ENCODE measurements around the gene ZNF831. TPM values are rescaled to one million over a fixed set of nuclear protein-coding genes. Genes with fewer than 3 reads are reported as not detected.

The ZNF831 gene
- total RNA-seq, 1 donor from 2014 or later: not detected

DNA sequence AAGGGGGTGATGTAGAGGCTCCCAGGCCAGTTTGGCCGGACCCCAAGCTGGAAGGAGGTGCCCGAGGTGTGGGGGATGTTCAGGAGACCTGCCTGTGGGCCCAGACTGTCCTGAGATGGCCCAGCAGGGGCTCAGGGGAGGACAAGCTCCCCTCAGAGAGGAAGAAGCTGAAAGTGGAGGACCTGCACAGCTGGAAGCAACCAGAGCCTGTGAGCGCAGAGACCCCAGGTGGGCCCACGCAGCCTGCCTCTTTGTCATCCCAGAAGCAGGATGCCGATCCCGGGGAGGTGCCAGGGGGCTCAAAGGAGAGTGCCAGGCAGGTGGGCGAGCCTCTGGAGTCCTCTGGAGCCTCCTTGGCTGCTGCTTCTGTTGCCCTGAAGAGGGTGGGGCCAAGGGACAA, 29.7 kb downstream of the ZNF831 start:
- no peaks in the 10 kb centered on the region for H3K4me1 Mint-ChIP-seq (ENCODE audit: unreplicated experiment)
- H3K27me3 Mint-ChIP-seq (ENCODE audit: unreplicated experiment): no peaks in the 10 kb centered on the region
- DNase-seq (ENCODE audit: extremely low spot score, unreplicated experiment): no peak
- TF ChIP-seq, protein P1, sequence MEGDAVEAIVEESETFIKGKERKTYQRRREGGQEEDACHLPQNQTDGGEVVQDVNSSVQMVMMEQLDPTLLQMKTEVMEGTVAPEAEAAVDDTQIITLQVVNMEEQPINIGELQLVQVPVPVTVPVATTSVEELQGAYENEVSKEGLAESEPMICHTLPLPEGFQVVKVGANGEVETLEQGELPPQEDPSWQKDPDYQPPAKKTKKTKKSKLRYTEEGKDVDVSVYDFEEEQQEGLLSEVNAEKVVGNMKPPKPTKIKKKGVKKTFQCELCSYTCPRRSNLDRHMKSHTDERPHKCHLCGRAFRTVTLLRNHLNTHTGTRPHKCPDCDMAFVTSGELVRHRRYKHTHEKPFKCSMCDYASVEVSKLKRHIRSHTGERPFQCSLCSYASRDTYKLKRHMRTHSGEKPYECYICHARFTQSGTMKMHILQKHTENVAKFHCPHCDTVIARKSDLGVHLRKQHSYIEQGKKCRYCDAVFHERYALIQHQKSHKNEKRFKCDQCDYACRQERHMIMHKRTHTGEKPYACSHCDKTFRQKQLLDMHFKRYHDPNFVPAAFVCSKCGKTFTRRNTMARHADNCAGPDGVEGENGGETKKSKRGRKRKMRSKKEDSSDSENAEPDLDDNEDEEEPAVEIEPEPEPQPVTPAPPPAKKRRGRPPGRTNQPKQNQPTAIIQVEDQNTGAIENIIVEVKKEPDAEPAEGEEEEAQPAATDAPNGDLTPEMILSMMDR (IDR thresholded peaks at IDR 0.05): no peak
- no peak overlapping the region for H3K27ac Mint-ChIP-seq (ENCODE audit: unreplicated experiment)
- H3K4me3 Mint-ChIP-seq (ENCODE audit: unreplicated experiment): no peak overlapping the region
- H3K9me3 Mint-ChIP-seq (ENCODE audit: unreplicated experiment): no peaks in the 10 kb centered on the region
- H3K36me3 Mint-ChIP-seq (ENCODE audit: unreplicated experiment): no peaks in the 10 kb centered on the region

DNA sequence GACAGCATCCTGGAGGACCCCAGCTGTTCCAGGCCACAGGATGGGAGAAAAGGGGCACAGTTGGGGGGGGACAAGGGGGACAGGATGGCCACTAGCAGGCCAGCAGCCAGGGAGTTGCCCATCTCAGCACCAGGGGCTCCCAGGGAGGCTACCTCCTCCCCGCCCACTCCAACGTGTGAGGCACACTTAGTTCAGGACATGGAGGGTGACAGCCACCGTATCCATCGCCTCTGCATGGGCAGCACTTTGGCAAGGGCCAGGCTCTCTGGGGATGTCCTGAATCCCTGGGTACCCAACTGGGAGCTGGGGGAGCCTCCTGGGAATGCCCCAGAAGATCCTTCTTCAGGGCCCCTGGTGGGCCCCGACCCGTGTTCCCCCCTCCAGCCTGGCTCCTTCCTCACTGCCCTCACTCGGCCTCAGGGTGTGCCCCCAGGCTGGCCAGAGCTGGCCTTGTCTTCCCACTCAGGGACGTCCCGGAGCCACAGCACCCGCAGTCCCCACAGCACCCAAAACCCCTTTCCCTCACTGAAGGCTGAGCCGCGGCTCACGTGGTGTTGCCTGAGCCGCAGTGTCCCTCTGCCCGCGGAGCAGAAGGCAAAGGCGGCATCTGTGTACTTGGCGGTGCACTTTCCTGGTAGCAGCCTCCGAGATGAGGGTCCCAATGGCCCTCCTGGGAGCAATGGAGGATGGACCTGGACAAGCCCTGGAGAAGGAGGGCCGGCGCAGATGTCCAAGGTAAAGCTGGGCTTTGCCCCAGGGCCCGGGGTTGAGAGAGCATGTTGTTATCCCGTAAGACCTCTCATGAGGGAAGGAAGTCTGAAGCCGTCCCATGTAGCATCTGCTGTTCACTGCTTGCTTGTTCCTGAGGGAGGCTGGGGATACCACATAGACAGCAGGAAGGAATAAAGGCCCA, 30.7 kb downstream of the ZNF831 start:
- H3K27ac Mint-ChIP-seq (ENCODE audit: unreplicated experiment): no peak overlapping the region
- H3K4me3 Mint-ChIP-seq (ENCODE audit: unreplicated experiment): no peak overlapping the region
- no peaks in the 10 kb centered on the region for H3K27me3 Mint-ChIP-seq (ENCODE audit: unreplicated experiment)
- no peaks in the 10 kb centered on the region for H3K4me1 Mint-ChIP-seq (ENCODE audit: unreplicated experiment)
- peak; percentile 81 for DNase-seq (ENCODE audit: extremely low spot score, unreplicated experiment)
- H3K9me3 Mint-ChIP-seq (ENCODE audit: unreplicated experiment): no peaks in the 10 kb centered on the region
- H3K36me3 Mint-ChIP-seq (ENCODE audit: unreplicated experiment): no peaks in the 10 kb centered on the region
- TF ChIP-seq, protein P1 (IDR thresholded peaks at IDR 0.05): no peak

DNA sequence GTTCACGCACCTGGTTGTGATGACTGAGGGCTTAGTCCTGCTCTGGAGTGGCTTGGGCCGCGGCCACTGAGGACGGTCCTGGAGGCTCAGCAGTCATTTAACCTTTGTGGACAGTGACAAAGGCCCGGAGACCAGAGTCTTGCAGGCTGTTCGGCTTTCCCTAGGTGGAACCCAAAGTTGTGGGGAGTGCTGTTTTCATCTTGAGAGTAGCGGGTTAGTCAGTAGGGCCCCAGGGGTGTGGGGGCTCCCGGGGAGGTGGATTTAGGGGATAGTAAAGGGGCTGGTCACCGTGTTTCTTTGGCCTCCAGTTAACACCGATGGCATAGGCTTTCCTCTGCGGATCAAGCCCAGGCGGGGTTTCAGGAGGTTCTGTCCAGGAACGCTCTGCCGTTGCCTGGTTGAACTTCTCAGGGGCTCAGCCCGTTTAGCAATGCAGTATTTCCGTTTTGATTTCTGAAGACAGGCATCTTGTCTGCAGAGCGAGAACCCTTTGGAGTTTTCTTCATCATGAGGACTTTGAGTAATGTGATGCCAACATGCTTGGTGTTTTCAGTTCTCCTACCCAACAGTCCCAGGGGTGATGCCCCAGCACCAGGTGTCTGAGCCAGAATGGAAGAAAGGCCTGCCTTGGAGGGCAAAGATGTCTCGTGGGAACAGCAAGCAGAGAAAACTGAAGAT, 31.8 kb downstream of the ZNF831 start:
- TF ChIP-seq, protein P1 (IDR thresholded peaks at IDR 0.05): no peak
- no peaks in the 10 kb centered on the region for H3K36me3 Mint-ChIP-seq (ENCODE audit: unreplicated experiment)
- H3K27ac Mint-ChIP-seq (ENCODE audit: unreplicated experiment): no peak overlapping the region
- no peaks in the 10 kb centered on the region for H3K9me3 Mint-ChIP-seq (ENCODE audit: unreplicated experiment)
- H3K27me3 Mint-ChIP-seq (ENCODE audit: unreplicated experiment): peaks cover 3% of the 10 kb centered on the region
- no peaks in the 10 kb centered on the region for H3K4me1 Mint-ChIP-seq (ENCODE audit: unreplicated experiment)
- DNase-seq (ENCODE audit: extremely low spot score, unreplicated experiment): no peak
- H3K4me3 Mint-ChIP-seq (ENCODE audit: unreplicated experiment): no peak overlapping the region

DNA sequence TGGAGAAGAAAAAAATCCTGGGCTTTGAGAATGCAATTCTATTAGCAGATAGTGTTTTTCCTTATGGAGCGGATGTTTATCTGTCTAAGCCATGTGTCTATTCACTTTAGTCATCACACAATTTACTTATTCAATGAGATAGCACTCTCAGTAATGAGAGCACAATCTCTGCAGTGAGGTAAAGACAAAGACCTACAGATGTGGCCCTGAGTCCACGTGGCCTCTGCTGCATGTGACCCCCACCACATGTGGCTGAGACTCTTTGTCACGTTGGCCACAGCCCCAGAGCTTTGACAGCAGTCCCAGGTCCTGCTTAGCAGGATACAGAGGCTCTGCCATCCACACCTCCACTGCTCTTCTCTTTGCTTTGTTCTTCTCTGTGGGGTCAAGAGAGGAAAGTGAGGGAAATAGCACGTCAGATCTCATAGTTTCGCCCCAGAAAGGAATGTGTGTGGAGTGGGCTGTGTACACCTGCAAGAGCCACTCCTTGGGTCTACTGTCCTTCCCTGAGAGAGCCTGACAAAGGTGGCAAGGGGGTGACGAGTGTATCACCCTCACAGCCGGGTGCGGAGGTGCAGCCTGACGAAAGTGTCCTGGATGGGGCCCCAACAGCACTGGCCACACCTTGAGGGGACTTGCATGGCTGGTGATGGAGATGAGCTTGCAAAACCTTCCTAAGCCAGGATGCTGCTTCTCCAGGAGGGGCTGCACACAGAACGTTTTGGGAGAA, 40.7 kb downstream of the ZNF831 start:
- no peaks in the 10 kb centered on the region for H3K4me1 Mint-ChIP-seq (ENCODE audit: unreplicated experiment)
- peak; percentile 81 for DNase-seq (ENCODE audit: extremely low spot score, unreplicated experiment)
- H3K27me3 Mint-ChIP-seq (ENCODE audit: unreplicated experiment): peaks cover 13% of the 10 kb centered on the region
- no peaks in the 10 kb centered on the region for H3K9me3 Mint-ChIP-seq (ENCODE audit: unreplicated experiment)
- no peak overlapping the region for H3K27ac Mint-ChIP-seq (ENCODE audit: unreplicated experiment)
- no peak overlapping the region for H3K4me3 Mint-ChIP-seq (ENCODE audit: unreplicated experiment)
- H3K36me3 Mint-ChIP-seq (ENCODE audit: unreplicated experiment): no peaks in the 10 kb centered on the region
- TF ChIP-seq, protein P1 (IDR thresholded peaks at IDR 0.05): no peak

All from osteocyte (in vitro differentiated cells).